ENCODE results near the gene NLGN2. TPM values are rescaled to one million over a fixed set of nuclear protein-coding genes. Genes with fewer than 3 reads are reported as not detected.

Gene NLGN2
- total and polyA plus RNA-seq, 2 experiments from 2014 or later = 14.4 to 38.7 TPM

DNA sequence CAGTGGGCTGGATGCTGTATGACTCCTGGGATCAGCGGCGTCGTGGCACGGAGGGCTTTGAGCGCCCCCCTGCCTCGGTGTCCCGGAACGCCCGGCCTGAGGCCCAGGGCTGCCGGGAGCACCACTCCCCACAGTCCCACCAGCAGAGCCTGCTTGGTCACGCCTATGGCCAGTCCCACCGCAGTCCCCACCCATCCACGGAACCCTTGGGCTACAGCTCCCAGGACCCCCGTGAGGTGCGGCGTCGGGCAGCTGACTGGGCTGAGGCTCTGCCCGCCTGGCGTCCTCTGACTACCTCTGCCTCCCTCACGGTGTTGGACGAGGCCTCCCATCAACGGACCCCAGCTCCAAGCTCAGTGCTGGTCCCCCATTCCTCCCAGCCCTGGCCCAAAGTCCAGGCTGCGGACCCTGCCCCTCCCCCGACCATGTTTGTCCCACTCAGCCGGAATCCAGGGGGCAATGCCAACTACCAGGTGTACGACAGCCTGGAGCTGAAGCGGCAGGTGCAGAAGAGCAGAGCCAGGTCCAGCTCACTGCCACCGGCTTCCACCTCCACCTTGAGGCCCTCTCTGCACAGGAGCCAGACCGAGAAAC lies 19.3 kb downstream of the NLGN2 start:
- Histone ChIP-seq H3K79me2 (replicated peaks; ENCODE audit: insufficient read depth) (no peaks in the 10 kb centered on the region), H3K4me1 (ENCODE audit: insufficient read depth) (no peaks in the 10 kb centered on the region), H2AFZ (no peak overlapping the region), H3K27ac (ENCODE audit: low read depth) (no peak overlapping the region), H3K36me3 (ENCODE audit: insufficient read depth) (no peaks in the 10 kb centered on the region), H3K4me3 (no peak overlapping the region), H3K4me2 (no peak overlapping the region), H3K9me2 (ENCODE audit: insufficient read depth) (0 out of 2 replicates have a peak, but pooled peaks cover 10% of the 10 kb centered on the region), H4K20me1 (replicated peaks; ENCODE audit: insufficient read depth) (no peaks in the 10 kb centered on the region), H3K27me3 (ENCODE audit: insufficient read depth) (no peaks in the 10 kb centered on the region), H3F3A (replicated peaks; ENCODE audit: low read depth) (no peaks in the 10 kb centered on the region)
- ATAC-seq (no peak; the same call in 2 of the 3 replicates), DNase-seq (ENCODE audit: low spot score) (no peak)
- TF ChIP-seq POLR2AphosphoS5 (IDR thresholded peaks at IDR 0.05; ENCODE audit: low read depth) (no peak), REST (IDR thresholded peaks at IDR 0.05; ENCODE audit: unreplicated experiment) (no peak), EZH2phosphoT487 (IDR thresholded peaks at IDR 0.05; ENCODE audit: unreplicated experiment) (no peak), JUNB (IDR thresholded peaks at IDR 0.05; ENCODE audit: unreplicated experiment) (no peak), ZNF114 (CRISPR knock-in tag; IDR thresholded peaks at IDR 0.05) (no peak), STAT1 (IDR thresholded peaks at IDR 0.05; ENCODE audit: unreplicated experiment) (no peak), CTCF (conservative IDR thresholded peaks at IDR 0.05; ENCODE audit: low read depth in 2 of 2) (peak in 1 of 2 experiments; percentile 11; a peak in 1 of 4 replicates), ETS1 (IDR thresholded peaks at IDR 0.05) (no peak)
- TF ChIP-seq, protein P1, sequence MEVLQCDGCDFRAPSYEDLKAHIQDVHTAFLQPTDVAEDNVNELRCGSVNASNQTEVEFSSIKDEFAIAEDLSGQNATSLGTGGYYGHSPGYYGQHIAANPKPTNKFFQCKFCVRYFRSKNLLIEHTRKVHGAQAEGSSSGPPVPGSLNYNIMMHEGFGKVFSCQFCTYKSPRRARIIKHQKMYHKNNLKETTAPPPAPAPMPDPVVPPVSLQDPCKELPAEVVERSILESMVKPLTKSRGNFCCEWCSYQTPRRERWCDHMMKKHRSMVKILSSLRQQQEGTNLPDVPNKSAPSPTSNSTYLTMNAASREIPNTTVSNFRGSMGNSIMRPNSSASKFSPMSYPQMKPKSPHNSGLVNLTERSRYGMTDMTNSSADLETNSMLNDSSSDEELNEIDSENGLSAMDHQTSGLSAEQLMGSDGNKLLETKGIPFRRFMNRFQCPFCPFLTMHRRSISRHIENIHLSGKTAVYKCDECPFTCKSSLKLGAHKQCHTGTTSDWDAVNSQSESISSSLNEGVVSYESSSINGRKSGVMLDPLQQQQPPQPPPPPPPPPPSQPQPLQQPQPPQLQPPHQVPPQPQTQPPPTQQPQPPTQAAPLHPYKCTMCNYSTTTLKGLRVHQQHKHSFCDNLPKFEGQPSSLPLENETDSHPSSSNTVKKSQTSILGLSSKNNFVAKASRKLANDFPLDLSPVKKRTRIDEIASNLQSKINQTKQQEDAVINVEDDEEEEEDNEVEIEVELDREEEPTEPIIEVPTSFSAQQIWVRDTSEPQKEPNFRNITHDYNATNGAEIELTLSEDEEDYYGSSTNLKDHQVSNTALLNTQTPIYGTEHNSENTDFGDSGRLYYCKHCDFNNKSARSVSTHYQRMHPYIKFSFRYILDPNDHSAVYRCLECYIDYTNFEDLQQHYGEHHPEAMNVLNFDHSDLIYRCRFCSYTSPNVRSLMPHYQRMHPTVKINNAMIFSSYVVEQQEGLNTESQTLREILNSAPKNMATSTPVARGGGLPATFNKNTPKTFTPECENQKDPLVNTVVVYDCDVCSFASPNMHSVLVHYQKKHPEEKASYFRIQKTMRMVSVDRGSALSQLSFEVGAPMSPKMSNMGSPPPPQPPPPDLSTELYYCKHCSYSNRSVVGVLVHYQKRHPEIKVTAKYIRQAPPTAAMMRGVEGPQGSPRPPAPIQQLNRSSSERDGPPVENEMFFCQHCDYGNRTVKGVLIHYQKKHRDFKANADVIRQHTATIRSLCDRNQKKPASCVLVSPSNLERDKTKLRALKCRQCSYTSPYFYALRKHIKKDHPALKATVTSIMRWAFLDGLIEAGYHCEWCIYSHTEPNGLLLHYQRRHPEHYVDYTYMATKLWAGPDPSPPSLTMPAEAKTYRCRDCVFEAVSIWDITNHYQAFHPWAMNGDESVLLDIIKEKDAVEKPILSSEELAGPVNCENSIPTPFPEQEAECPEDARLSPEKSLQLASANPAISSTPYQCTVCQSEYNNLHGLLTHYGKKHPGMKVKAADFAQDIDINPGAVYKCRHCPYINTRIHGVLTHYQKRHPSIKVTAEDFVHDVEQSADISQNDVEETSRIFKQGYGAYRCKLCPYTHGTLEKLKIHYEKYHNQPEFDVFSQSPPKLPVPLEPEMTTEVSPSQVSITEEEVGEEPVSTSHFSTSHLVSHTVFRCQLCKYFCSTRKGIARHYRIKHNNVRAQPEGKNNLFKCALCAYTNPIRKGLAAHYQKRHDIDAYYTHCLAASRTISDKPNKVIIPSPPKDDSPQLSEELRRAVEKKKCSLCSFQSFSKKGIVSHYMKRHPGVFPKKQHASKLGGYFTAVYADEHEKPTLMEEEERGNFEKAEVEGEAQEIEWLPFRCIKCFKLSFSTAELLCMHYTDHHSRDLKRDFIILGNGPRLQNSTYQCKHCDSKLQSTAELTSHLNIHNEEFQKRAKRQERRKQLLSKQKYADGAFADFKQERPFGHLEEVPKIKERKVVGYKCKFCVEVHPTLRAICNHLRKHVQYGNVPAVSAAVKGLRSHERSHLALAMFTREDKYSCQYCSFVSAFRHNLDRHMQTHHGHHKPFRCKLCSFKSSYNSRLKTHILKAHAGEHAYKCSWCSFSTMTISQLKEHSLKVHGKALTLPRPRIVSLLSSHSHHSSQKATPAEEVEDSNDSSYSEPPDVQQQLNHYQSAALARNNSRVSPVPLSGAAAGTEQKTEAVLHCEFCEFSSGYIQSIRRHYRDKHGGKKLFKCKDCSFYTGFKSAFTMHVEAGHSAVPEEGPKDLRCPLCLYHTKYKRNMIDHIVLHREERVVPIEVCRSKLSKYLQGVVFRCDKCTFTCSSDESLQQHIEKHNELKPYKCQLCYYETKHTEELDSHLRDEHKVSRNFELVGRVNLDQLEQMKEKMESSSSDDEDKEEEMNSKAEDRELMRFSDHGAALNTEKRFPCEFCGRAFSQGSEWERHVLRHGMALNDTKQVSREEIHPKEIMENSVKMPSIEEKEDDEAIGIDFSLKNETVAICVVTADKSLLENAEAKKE (CRISPR knock-in tag; IDR thresholded peaks at IDR 0.05) = no peak
- Mint-ChIP-seq H3K27ac (no peak overlapping the region), H3K4me3 (no peak overlapping the region), H3K4me1 (no peaks in the 10 kb centered on the region; the same call in 2 of the 3 replicates), H3K27me3 (ENCODE audit: insufficient read depth, low read depth, poor library complexity) (peaks cover 27% of the 10 kb centered on the region), H3K9me3 (no peaks in the 10 kb centered on the region; the same call in 2 of the 3 replicates), H3K36me3 (ENCODE audit: low read depth) (no peaks in the 10 kb centered on the region)

All from GM23338 (cell line).